ENCODE data around the gene JMJD7.
A peak's percentile ranks its signal among the peaks of the same experiment; 100 is the strongest.

The JMJD7 gene

DNA sequence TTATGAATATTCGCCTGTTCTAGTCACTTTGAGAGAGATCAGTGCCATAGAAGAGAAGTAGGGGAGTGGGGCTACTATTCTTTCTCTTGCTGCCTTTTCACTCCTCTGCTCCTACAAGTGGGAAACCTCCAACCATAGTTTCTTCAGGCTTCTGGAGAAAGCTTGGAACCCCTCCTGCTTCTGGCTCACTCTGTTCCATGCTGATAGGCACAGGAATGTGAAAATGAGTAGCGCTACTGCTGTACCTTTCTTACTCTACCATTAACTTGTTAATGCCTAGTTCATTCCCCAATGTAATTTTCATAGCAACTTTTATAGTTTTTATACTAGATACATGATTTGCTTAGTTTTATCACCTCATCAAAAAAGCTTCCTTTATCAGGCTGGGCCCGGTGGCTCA lies 26.7 kb upstream of the JMJD7 start:
- DNase-seq (ENCODE audit: low spot score): no peak

DNA sequence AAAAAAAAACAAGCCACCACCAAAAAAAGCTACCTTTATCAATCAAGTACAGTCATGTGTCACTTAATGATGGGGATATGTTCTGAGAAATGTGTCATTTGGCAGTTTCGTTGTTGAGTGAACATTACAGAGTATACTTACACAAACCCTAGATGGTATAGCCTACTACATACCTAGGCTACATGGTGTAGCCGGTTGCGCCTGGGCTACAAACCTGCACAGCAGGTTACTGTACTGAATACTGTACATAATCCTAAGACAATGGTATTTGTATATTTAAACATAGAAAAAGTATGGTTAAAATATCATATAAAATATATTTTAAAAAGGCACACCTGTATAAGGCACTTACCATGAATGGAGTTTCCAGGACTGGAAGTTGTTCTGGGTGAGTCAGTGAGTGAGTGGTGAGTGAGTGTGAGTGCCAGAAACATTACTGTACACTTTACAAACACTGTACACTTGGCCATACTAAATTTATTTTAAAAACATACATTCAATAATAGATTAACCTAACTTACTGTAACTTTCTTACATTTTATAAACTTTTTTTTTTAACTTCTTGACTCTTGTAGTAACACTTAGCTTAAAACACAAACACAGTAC lies 25.9 kb upstream of the JMJD7 start:
- DNase-seq (ENCODE audit: low spot score): no peak

DNA sequence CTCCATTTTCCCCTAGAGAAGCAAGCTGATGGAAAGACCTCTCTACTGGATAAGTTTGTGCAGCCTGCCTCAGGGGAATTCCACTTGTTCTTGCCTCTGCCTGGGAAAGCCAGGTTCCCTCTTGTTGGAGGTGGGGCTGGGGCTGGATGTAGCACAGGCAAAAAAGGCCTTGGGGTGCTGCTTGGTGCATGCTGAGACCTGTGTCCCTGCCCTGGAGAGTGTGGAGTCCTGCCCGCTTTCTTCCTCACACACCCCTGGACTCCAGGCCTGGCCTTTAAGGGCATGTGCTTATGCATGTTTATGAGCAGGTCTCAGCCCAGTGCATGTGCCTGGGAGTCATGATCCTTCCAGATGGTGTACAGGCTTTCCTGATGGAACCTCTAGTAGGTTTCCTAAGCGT lies 23.5 kb upstream of the JMJD7 start:
- DNase-seq (ENCODE audit: low spot score): no peak

DNA sequence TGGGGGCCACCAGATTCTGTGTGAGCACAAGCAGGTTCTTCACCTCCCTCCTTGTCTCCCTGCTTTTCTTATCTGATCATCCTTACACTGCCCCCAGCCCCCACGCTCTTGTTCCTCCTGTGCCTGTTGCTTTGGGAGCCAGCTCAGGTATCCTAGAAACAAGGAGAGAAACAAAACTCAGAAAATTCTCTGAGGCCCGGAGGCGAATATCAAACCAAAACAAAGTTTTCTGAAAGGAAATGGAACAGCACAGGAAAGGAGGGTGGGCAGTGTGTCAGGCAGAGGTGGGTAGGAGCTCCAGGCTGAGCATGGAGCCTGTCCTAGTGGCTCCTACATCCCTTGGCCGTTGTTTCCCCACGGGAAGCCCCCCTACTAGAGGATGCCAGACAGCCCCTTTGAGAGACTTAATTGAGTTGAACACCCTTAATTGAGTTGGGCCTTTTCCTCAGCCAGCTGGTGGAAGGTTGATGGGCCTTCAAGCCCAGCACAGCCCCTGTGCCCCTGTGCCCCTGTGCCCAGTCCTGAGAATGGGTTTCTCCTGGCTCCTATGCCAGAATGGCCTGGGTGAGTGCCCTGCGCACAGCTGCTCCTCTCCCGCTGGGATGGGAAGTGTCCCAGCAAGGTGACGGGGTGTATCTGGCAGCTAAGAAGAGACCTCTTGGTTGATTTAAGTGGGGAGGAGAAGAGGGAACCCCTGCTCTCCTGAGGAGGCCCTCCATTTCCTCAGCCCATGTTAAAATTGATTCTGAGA lies 22.8 kb upstream of the JMJD7 start:
- DNase-seq (ENCODE audit: low spot score): no peak

DNA sequence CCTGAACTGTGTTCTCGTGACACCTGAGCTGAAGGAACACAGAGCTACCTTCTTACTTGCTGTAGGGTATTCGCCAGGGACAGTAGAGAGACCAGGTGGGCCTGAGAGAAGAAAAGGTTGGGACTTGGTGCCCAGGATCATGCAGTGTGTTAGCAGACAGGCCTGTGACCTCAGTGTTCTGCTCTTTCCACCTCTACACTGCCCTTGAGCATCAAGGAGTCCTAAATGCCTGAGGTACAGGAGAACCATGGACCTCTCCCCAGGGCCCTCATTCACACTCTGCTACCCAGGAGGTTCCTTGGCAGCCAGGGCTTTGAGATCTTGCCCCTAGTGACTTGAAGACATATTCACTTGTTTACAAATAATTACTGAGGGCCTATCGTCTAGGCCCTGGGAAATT lies 22.2 kb upstream of the JMJD7 start:
- DNase-seq (ENCODE audit: low spot score): no peak

DNA sequence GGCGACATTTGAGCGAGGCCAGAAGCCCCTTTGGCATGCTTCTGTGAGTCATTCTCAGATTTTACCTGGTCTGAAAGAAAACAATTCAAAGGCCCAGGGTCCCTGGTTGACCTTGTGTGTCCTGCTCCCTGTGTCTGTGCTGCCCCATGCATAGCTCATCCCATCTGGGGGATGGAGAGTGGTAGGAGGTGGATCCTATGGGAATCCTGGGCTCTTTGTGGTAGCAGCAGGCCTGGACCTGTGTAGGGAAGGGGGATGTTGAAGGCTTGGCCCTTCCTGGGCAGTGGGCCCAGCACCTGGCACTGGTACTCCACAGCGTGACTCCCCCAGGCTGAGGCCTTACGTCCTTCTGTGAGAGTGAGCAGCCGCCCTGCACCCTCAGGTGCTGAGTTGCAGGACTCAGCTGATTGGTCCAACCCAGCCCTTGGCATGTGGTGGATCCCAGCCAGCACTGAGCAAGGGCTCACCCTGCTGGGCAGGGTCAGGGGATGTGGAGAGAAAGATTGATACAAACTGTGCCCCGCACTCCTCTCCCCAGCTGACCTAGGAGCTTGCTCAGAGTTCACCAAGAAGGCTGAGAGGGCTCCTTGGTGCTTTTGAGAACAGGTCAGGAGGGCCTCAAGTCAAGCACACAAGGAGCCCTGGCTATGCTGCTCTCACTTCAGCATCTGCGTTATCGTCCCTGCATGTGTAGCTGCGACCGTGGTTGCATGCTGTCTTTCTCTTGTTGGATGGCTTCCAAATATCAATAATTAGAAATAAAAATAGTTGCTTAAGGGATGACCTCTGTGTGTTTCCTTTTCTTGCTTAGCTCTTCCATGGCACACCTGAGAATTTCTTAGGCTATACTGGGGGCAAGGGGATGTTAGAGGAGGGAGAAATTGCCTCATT lies 21.4 kb upstream of the JMJD7 start:
- no peak for DNase-seq (ENCODE audit: low spot score)

DNA sequence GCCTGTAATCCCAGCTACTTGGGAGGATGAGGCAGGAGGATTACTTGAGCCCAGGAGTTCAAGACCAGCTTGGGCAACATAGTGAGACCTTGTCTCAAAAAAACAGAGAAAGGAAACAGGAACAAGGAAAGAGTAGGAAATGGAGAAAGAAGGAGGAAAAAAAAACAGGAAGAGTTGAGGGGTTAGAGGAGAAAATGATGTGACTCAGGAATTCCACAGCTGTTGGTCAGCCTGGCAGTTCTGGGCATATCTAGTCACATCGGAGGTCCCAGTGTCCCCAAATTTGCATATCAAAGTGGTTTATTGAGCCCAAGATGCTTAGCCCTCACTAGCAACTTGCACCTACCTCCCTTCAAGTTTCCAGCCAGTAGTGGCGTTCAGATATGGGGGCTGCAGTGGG lies 18.8 kb upstream of the JMJD7 start:
- DNase-seq (ENCODE audit: low spot score): no peak

DNA sequence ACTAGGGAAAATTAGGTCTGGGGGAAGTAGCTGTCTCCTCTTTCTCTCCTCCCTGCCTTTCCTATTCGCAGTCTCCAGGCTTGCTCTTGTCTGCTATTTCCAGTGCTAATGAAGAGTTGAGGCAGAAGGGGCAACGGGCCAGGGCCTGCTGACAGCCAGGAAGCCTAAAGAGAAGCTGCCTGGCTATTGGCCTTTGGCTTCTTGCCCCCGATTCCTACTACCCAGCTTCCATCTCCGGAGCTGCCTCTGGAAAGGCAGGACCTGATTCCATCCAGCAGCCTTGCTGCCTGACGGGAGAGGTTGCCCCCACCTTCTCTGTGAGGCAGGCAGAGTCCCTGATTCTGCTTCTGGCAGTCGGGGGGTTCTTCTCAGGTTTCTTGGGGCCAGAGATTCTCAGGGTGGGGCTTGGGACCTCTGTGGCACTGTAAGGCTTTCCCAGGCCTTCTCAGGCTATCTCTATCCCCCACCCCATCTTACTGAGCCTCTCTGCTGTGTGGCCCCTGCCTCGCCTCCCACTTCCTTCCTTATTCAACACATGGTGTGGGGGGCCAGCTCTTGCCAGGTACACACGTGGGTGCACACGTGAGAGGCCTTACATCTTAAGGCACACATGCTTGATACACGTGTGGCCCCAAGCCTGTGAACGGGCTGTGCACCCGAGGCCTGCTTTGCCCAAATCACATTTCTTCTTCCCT lies 18.2 kb upstream of the JMJD7 start:
- no peak for DNase-seq (ENCODE audit: low spot score)

DNA sequence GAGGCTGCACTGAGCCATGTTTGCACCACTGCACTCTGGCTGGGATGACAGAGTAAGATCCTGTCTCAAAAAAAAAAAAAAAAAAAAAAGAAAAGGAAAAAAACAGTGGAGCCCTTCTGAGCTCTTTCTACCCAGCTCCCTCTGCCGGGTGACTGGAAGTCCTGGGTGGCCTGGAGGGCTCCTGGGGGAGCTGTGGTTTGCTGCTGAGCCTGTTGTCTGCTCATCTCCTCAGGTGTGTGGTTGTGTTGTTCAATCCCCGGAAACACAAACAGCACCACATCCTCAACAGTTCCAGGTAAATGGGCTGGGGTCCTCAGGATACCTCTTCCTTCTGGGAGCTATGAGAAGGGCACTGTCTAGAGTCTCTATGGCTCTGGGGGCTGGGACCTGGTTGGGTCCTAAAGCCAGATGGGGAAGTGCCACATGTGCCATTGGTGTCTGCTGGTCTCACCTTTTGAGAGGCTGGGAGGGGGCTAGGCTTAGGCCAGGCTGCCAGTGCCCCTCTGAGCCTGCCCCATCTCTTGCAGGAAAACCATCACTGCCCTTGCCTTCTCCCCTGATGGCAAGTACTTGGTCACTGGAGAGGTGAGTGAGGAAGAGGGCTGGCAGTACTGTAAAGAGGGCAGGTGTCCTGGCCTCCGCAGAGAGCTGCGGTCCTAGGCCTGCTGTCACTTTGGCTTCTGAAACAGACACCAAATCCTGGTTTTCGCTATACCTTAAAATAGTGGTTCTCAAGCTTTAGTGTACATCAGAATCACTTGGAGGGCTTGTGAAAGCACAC lies 17.1 kb upstream of the JMJD7 start:
- no peak for DNase-seq (ENCODE audit: low spot score)

DNA sequence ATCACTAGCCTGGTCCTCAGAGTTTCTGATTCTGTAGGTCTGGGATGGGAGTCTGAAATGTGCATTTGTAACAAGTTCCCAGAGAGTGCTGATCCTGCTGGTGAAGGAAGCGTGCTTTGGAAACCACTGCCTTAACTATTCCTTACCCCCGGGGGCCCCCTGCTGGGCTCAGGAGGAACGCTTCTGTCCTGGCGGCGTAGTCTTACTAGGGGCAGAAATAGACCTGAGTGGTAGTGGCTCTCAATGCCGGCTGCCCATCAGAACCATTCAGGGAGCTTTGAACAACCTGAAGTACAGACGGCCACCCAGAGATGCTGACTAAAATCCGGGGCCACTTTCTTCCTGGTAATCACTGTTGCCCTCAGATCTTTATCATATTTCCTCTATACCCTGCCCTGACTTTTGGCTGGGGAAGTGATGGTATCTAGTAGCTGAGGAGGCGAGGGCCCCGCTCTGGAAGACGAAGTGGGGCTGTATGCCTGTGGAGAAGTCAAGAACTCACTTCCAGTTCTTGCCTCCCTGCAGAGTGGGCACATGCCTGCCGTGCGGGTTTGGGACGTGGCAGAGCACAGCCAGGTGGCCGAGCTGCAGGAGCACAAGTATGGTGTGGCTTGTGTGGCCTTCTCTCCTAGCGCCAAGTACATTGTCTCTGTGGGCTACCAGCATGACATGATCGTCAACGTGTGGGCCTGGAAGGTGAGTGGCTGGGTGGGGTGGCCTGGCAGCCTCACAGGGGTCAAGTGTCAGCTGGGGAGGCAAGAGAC lies 16.3 kb upstream of the JMJD7 start:
- DNase-seq (ENCODE audit: low spot score): peak; percentile 81

DNA sequence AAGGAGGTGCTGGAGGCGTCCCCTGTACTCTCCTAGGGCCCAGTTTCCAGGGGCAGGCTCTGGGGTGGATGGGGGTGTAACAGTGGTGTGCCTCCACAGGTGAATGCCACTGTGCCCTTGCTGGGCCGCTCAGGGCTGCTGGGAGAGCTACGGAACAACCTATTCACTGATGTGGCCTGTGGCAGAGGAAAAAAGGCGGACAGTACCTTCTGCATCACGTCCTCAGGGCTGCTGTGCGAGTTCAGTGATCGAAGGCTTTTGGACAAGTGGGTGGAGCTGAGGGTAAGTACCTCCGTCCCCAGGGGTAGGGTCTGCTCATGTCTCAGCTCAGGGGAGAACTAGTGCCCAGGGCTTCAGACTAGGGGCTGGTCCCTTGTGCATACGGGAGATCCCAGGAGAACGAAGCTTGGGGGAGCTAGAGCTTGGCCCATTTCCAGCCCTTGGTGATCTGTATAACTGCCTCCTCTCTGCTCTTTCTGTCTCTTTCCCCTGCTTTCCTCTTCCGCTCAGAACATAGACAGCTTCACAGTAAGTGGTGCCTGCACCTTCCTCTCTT lies 15.0 kb upstream of the JMJD7 start:
- DNase-seq (ENCODE audit: low spot score): no peak

DNA sequence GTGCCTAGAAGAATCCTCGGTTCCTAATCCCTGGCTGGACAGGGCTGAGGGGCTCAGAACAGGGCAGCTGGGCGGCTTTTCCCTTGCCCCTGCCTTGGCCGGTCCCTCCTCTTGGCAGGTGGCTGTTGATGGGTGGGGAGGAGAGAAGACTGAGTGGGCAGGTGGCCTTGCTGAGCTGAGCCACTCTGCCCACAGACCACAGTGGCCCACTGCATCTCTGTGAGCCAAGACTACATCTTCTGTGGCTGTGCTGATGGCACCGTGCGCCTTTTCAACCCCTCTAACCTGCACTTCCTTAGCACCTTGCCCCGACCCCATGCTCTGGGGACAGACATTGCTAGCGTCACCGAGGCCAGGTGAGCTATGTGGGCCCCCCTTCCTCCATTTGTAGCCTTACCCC lies 14.5 kb upstream of the JMJD7 start:
- DNase-seq (ENCODE audit: low spot score): no peak

DNA sequence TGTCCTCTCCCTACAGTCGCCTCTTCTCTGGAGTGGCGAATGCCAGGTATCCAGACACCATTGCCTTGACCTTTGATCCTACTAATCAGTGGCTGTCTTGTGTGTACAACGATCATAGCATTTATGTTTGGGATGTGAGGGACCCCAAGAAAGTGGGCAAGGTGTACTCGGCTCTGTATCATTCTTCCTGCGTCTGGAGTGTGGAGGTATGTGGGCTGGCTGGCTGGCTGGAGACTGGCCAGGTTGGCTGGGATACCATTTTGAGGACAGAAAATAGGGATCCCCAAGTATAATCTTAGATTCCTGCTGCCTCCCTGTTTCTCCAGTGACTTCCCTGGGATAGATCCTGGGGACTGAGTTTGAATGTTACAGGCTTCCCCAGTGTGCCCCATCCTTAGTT lies 13.4 kb upstream of the JMJD7 start:
- no peak for DNase-seq (ENCODE audit: low spot score)

DNA sequence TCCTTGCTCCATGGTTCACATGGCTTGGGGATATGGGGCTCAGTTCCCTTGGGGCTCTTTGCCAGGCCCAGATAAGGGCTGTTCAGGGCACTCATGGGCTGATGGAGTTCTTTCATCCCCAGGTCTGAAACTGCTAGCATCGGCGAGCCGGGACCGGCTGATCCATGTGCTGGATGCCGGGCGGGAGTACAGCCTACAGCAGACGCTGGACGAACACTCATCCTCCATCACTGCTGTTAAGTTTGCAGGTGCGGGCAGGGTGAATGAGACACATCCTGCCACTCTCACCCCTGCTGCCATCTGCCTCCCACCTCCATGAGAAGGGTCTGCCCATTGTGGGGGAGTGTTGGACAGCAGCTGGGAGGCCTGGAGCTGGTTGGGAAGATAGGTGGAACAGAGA lies 11.1 kb upstream of the JMJD7 start:
- no peak for DNase-seq (ENCODE audit: low spot score)

DNA sequence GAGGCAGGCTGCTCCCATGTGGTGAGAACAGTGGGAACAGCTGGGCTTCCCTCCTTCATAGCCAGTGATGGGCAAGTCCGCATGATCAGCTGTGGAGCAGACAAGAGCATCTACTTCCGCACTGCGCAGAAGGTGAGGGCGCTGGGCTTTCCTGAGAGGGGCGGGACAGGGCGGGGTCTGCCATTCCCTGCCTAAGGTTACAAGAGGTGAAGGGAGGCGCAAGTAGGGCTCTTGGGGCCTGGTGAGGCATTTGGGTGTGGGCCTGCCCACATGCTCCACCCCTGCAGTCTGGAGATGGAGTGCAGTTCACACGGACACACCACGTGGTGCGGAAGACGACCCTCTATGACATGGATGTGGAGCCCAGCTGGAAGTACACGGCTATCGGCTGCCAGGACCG lies 10.6 kb upstream of the JMJD7 start:
- no peak for DNase-seq (ENCODE audit: low spot score)

DNA sequence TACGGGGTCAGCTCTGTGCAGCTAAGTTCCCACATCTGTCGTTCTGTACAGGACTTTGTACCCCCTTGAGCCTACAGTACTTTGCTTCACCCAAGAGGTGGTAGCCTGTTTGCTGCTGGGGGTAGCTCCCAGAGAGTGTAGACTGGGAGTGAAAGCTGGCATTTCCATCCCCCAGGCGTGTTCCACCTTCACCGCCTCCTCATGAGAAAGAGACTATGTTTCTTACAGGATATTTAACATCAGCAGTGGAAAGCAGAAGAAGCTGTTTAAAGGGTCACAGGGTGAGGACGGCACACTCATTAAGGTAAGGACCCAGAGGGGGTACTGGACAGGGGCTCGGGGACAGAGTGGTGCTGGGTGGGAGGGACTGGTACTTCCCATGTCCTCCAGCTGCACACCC lies 10.1 kb upstream of the JMJD7 start:
- no peak for DNase-seq (ENCODE audit: low spot score)

DNA sequence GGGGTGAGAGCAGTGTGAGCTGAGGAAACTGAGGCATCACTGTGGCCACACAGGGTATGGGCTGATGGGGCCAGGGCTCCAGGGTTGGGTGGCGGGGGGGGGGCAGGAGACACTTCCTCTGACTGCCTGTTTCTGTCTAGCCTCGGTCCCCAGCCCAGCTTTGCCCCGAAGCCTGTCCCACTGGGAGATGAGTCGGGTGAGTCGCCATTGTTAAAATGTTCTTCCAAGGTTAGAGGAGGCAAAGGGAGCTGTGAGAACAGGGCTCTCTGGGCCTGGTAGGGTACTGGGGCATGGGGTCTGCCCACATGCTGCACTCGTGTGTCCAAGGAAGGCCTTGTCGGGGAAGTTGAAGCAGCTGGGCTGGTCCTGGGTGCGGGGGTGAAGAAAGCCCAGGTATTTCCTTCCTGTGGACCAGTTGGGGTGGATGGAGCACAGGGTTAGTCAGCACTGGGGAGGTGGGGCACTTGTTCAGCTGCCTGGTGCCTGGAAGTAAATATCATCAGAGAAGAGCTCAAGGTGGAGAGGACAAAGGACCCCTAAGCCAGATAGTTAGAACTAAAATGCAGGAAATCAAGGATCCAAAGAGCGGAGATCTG lies 8.3 kb upstream of the JMJD7 start:
- DNase-seq (ENCODE audit: low spot score): no peak

DNA sequence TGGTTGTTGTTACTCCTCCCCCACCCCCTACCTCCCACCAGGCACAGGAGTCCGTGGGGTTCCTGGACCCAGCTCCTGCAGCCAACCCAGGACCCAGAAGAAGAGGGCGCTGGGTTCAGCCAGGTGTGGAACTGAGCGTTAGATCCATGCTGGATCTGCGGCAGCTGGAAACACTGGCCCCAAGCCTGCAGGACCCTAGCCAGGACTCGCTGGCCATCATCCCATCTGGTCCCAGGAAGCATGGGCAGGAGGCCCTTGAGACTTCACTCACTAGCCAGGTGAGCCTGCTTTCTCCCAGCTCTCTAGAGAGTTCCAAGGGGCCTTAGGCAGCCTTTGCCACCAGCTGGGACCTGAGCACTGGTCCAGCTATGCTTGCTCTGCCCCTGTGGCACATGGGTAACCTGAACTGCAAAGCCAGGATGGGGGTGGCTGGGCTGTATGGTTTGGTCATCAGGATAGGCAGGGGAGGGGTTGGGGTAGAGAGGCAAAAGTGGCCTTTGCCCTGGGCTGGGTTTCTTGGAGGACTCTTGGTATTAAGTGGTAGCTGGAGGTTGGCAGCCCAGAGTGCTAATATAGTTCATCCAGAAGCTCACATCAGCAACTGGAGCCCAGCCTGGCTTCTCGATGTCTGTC lies 7.0 kb upstream of the JMJD7 start:
- DNase-seq (ENCODE audit: low spot score): no peak

DNA sequence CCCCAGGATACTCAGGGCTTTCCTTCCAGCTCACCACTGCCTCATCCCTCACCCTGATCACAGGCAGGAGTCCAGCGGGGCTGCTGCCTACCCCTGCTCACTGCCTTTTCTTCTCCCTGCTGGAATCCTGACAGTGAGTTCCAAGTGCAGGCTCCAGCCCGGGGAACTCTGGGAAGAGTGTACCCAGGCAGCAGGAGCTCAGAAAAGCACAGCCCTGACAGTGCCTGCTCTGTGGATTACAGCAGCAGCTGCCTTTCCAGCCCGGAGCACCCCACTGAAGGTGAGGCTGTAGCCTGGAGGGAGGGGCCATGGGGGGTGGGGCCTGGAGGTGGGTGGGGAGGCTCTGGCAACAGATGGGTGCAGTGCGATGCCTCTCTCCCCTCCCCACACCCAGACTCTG lies 6.1 kb upstream of the JMJD7 start:
- DNase-seq (ENCODE audit: low spot score): no peak

DNA sequence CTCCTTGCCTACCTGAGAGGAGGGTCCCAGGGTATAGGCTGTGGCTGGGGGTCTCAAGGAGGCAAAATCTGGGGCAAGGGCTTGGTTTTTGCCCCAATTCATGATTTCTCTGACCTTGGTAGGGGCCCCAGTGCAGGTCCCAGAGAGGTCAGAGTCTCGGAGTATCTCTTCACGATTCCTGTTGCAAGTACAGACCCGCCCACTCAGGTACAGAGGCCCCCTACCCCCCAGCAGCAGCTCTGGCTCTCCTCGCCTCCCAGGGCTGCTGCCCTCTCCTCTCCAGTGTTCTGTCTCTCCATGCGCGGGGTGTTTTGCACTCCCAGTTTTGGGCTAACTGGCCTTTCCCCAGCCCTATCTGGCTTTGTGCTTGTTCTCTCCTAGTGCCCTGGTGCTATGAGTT lies 5.4 kb upstream of the JMJD7 start:
- no peak for DNase-seq (ENCODE audit: low spot score)

Measured in NAMALWA (cell line).